HG03575 (cell line): ENCODE data around the gene EXOC1.
"Not testable (repeated sequence)": the region's sequence is repeated elsewhere in the genome, so short reads cannot be mapped to it uniquely, and the experiment has no call there.

Experiments
- ATAC-seq: cut with Tn5 transposase; IDR thresholded peaks from one replicate; pipeline ENCODE4 v1.9.1; 2021; ENCODE audit not compliant: unreplicated experiment, insufficient number of reproducible peaks, low FRiP score; ENCODE audit errors: extremely low read depth

EXOC1 gene

GRCh38 chr4:55935907-55936306, 82.5 kb downstream of the EXOC1 start:
- not testable (repeated sequence) for ATAC-seq

- ATAC-seq, result no peak
Observed at GRCh38 chr4:55938481-55938880, 85.0 kb downstream of the EXOC1 start.

GRCh38 chr4:55939421-55939820, 86.0 kb downstream of the EXOC1 start:
- no peak for ATAC-seq

GRCh38 chr4:55941881-55942396, 88.5 kb downstream of the EXOC1 start:
- no peak for ATAC-seq

GRCh38 chr4:55947254-55947882, 93.9 kb downstream of the EXOC1 start:
- ATAC-seq, result peak; percentile 24

- ATAC-seq, result peak; percentile 24
Observed at GRCh38 chr4:55947912-55948725, 94.7 kb downstream of the EXOC1 start.

GRCh38 chr4:55948726-55949481, 95.5 kb downstream of the EXOC1 start, which contains the start of gene CEP135:
TSS of gene CEP135 (plus strand) at chr4:55948945. CDS start at chr4:55952131, 3,186 bp downstream.
- ATAC-seq, result peak; percentile 39

- no peak for ATAC-seq
Observed at GRCh38 chr4:55949482-55949802, 96.0 kb downstream of the EXOC1 start.

GRCh38 chr4:55951191-55951922, 97.9 kb downstream of the EXOC1 start:
- ATAC-seq, result no peak
